22Rv1 (cell line): ENCODE measurements around the gene STMN1.

Source experiments
- ZFX ChIP-seq: fragments of 450-650 bp; IDR thresholded peaks from 2 replicates; pipeline ENCODE4 v1.6.1; 2017; ENCODE audit warnings: antibody characterized with exemption, borderline replicate concordance
- TF ChIP-seq, protein P1 (sequence below): fragments of 450-650 bp; IDR thresholded peaks from 2 replicates; pipeline ENCODE4 v1.5.1; 2017; ENCODE audit warnings: mild to moderate bottlenecking

DNA sequence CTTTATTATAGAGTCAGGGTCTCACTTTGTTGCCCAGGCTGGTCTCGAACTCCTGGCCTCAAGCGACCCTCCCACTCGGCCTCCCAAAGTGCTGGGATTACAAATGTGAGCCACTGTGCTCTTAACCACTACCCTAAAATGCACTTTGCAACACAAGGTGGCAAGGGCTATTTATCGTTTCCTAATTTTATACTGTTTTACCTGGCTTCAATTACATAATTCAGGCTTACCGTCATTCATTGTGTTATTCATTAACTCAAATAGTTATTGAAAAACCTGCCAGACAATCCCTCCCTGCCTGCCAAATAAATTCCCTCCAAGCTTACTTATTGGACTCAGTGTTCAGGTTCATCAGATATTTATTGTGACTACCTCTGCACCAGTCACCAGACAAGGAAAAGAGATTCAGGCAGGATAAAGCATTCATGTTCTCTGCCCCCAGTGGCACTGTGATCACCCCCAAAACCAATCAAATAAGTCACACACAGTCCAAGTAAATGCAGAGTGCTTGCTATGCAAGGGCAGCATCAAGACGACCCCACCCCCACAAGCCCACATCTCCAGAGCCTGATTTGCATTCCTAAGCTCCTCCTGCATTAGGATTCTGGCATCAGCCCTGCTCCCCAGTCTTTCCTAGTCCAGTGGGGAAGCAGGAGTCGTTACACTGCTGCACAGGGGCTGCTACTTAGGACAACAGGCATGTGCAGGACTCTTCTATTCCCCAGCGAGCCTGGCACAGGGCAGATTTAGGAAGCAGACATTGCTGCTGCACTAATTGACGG lies 38.8 kb downstream of the STMN1 start:
- TF ChIP-seq, protein P1, sequence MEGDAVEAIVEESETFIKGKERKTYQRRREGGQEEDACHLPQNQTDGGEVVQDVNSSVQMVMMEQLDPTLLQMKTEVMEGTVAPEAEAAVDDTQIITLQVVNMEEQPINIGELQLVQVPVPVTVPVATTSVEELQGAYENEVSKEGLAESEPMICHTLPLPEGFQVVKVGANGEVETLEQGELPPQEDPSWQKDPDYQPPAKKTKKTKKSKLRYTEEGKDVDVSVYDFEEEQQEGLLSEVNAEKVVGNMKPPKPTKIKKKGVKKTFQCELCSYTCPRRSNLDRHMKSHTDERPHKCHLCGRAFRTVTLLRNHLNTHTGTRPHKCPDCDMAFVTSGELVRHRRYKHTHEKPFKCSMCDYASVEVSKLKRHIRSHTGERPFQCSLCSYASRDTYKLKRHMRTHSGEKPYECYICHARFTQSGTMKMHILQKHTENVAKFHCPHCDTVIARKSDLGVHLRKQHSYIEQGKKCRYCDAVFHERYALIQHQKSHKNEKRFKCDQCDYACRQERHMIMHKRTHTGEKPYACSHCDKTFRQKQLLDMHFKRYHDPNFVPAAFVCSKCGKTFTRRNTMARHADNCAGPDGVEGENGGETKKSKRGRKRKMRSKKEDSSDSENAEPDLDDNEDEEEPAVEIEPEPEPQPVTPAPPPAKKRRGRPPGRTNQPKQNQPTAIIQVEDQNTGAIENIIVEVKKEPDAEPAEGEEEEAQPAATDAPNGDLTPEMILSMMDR = no peak
- no peak for TF ChIP-seq ZFX
